ENCODE measurements around the gene CRABP2.

DNA sequence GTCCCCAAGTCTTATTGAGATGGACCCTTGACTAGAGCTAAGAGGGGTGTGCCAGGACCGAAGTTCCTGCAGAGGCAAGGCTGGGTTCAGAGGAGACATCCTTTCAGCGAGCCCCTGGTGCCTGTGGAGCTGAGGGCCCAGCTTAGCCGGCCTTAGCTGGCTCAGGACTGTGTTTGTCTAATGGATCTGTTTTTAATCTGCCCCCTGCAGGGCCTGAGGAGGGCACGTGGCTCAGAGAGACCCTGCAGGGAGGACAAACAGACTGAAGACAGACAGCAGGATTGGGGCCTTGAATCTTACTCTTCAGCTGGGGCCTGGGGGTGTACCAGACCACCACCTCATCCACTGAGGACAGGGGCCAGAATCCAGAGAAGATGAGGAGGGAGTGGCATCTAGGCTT lies 1.6 kb downstream of the CRABP2 start:
- TF ChIP-seq YY1 (IDR thresholded peaks at IDR 0.05; ENCODE audit: insufficient read depth, insufficient read length) (no peak), SUZ12 (IDR thresholded peaks at IDR 0.05; ENCODE audit: extremely low read depth, insufficient read depth, insufficient read length) (no peak)

Measured in NT2/D1 (cell line).